GM20000 (cell line): ENCODE data around the gene ATP6V1G1.

Experiments
- DNase-seq: peaks from one replicate; pipeline ENCODE4 v3.0.0; 2012; ENCODE audit warnings: low spot score
- CTCF ChIP-seq: IDR thresholded peaks from 2 replicates; pipeline ENCODE4 v1.5.1; 2012; ENCODE audit warnings: mild to moderate bottlenecking, control low read depth; ENCODE audit errors: extremely low read depth, missing control alignments

Gene ATP6V1G1

GRCh38 chr9:114621975-114622609, 34.5 kb downstream of the ATP6V1G1 start:
- no peak for DNase-seq
- no peak for TF ChIP-seq CTCF

GRCh38 chr9:114624677-114625076, 37.1 kb downstream of the ATP6V1G1 start:
- no peak for DNase-seq
- TF ChIP-seq CTCF = no peak

- DNase-seq = no peak
- no peak for TF ChIP-seq CTCF
These were observed 38.9 kb downstream of the ATP6V1G1 start for GRCh38 chr9:114626415-114627020.

GRCh38 chr9:114627553-114627952, 40.0 kb downstream of the ATP6V1G1 start:
- TF ChIP-seq CTCF = no peak
- no peak for DNase-seq

GRCh38 chr9:114629563-114630090, 42.1 kb downstream of the ATP6V1G1 start:
- DNase-seq = no peak
- no peak for TF ChIP-seq CTCF

- no peak for DNase-seq
- TF ChIP-seq CTCF = no peak
These were observed 43.6 kb downstream of the ATP6V1G1 start for GRCh38 chr9:114631166-114631565.

- DNase-seq = no peak
- TF ChIP-seq CTCF = no peak
These were observed 46.0 kb downstream of the ATP6V1G1 start for GRCh38 chr9:114633438-114634089.
